GM18858 (cell line): ENCODE results near the gene ILK.

ENCODE experiments used
- ATAC-seq: cut with Tn5 transposase; IDR thresholded peaks from one replicate; pipeline ENCODE4 v1.9.1; 2021; ENCODE audit not compliant: unreplicated experiment

ILK gene

DNA sequence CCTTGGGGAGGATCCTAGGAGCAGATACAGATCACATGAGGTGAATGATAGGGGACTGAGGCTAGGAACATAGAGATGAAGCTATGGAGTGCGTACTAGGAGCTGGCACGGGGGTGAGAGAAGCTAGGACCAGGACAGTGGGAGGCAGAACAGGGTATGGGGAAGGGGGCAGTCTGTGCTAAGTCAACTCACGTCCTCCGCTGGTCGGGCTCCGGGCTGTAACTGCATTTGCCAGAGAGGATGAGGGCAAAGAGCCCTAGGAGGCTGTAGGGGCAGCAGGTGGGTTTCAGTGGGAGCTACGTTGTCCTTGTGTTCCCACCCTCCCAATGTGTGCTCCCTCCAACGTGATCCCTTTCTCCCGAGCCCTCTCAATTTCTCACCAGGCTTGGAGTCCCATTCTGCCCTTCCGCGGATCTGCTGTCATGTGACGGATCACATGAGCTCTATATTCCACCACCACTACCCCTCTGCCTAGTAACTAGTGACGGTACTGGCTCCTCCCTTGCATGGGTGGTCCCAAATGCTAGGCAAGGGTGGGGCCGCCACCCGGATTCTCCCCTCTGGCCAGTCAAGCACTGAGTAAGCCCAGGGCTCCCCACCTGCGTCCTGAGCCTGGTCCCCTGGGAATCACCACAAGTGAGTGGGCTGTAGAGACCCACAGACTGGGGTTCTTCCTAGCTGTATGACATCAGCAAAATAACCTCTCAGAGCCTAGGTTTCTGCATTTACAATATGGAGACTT is 15.6 kb downstream of the ILK start, which contains the start of gene TPP1:
Gene TPP1, minus strand, starts transcription at position 419 of the 742 bp plus-strand sequence. Its CDS starts 22 bp downstream, at position 397.
- ATAC-seq, result peak; percentile 97

DNA sequence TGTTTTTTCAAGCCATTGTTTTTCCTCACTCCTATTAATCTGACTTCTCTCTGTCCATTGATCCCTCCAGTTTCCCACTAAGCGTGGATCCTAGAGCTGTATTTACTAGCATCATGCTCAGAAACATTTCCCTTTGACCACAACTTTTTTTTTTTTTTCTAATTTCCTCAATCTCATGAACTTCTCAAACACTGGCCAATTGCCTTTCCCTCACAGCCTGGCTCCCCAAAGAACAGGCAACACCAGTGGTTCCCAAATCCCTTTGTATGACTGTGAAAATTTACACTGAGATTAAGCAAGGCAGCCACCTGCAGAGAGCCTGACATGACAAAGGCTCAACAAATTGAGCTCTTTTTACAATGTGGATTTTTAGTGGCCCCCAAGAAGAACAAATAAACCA is 17.1 kb downstream of the ILK start:
- no peak for ATAC-seq

DNA sequence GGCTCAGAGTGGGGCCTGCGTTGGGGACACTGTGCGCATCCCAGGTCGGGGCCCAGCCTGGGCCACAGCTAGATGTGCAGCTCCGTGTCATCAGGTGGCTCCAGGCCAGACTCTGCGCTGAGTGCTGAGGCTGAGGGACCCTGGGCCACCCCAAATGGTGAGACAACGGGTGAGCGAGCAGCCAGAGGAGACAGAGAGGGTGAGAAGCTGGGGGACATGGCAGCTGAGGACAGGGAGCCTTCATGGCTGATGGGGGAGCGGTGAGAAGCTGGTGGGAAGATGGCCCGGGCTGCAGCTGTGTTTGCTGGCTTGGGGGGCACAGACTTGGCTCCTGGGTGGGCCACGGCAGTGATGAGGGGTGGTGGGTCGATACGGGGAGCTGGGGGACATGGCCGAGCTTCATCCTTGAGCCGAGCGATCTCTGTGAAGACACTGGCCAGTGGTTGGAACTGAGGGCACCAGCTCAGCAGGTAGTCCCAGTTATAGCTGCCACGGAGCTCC is 18.2 kb downstream of the ILK start:
- no peak for ATAC-seq

DNA sequence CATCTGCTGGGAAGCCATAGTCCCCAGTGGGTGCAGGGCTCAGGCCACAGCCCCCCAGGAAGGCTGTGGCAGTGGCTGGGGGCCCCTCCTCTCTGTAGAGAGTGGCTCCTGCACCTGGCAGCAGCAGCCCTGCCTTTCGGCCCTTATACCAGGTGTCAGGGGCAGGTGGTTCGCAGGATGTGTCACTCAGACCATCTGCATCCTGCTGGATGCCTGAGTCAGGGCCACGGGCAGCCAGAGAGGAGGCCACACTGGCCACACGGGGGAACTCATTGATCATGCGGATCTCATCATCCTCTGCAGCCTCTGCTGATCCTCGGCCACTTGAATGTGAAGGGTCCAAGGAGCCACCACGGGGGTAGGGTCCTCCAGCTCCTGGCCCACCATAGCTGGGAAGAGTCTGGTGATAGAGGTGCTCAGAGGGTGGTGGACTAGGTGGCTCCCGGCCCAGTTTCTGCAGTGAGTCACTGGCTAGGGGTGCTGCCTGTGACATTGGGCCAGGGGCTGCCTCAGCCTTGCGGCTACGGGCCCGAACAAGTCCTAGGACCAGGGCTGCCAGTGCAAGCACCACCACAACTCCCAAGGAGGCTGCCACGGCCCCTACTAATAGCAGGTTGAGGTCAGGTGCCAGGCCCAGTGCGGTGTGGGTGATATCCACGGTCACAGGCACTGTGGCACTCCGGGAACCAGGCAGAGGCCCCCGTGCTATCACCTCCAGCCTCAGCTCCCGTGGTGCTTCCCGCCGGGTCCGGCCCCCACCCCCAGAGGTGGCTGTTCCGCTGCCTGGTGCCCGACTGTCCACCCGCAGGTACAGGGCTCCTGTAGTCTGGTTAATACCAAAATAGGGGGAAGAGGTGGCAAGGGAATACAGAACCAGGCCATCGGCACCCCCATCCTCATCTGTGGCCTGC is 18.9 kb downstream of the ILK start:
- ATAC-seq, result no peak

- ATAC-seq, result no peak
Measured at GRCh38 chr11:6623391-6624363, 20.1 kb downstream of the ILK start.

GRCh38 chr11:6625156-6625831 is 21.7 kb downstream of the ILK start:
- ATAC-seq, result no peak

DNA sequence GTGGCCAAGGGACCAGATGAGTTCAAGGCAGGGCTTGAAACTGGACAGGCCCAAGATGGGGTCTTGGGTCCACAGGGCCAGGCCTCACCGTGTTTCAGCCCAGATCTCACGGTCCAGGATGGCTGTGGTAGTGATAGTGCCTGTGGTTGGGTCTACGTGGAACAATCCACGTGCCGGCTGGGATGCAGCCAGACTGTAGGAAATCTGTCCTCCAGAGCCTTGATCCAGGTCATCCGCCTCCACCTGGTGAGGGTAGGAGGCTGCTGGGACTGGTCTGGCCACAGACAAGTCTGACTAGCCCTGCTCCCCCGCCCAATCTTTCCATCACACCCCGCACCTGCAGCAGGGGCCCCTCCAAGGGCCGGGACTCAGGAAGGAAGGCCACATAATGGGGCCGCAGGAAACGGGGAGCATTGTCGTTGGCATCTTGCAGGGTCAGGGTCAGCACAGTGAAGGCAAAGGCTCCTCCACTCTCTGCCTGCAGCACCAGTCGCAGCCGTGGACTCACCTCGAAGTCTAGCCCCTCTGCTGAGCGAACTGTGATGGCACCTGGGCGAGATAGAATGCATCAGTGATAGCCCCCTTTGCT is 22.4 kb downstream of the ILK start:
- ATAC-seq, result no peak

DNA sequence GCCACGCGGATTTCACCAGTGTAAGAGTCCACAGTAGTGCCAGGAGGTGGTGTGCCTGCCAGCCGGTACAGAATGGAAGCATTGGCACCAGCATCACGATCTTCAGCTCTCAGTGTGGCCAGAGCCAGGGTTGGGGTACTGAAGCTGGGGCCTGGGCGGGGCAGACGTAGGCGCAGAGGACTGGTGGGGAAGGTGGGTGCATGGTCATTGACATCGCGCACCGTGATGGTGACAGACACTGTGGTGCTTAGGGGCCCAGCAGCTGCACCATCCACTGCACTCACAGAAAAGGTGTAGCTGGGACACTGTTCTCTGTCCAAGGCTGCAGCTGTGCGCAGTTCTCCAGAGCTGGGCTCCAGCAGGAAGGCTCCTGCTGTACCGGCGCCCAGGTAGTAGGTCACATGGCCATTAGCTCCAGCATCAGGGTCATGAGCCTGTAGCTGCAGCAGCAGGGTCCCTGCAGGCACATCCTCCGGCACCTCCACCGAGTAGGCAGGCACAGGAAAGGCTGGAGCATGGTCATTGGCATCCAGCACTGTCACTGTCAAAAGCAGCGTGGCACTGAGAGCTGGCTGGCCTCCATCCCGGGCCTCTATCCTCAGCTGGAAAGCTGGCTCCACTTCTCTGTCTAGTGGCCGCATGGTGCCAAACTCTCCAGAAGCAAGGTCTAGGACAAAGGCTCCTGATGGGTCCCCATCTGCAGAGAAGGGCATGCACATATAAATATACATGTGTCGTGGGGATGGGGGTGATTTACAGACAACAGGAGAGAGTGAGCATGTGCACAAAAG is 23.6 kb downstream of the ILK start:
- ATAC-seq, result no peak

- peak; percentile 89 for ATAC-seq
Measured at GRCh38 chr11:6627762-6628241, 24.2 kb downstream of the ILK start.

- ATAC-seq, result no peak
Measured at GRCh38 chr11:6628526-6628925, 25.0 kb downstream of the ILK start.

GRCh38 chr11:6629573-6629891 is 26.0 kb downstream of the ILK start:
- ATAC-seq, result no peak

DNA sequence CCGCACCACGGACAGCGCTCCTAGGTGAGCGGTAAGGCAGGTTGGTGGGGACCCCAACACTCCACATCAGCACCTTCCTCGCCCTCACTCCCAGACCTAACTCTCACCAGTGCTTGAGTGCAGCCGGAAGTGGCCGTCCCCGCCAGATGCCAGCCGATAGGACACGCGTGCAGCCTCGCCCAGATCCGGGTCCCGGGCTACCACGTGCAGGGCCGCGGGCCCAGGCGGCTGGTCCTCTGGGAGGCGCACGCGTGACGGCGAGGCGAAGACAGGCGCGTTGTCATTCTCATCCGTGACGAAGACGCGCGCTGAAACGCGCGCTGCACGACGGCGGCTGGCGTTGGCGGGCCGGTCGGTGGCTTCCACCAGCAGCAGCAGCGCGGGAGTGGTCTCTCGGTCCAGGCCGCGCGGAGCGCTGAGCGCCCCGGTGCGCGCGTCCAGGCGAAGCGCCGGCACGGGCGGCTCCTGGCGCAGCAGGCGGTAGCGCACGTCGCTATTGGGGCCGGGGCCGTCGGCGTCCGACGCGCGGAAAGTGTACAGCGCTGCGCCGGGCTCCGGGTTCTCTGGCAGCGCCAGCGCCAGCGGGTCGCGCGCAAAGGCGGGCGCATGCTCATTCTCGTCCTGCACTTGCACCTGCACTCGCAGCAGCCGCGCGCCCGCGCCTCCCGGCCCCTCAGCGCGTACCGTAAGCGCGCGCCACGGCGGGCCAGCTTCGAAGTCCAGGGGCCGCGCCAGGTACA is 26.5 kb downstream of the ILK start:
- ATAC-seq, result no peak

GRCh38 chr11:6630632-6631291 is 27.2 kb downstream of the ILK start:
- ATAC-seq, result no peak

DNA sequence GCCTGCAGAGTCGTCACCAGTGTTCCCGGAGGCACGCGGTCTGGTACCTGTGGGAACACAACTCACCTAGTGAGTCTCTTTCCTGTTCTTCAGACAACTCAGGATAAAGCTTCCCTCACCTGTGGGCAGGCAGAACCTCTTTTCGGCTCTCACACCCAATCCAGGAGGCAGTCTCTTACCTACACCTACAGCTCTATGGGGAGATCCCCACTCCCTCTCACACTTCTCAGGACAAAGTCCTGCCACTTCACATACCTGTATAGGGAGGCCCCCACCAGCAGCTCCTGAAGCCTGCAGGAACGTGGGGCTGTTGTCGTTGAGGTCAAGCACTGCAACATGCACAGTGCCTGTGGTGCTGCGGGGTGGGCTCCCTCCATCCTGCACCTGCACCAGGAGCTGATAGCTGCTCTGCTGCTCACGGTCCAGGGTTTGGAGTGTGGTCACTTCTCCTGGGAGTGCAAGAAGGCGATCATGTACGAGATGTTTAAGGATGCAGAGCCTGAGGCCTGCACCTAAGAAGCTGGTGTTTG is 27.9 kb downstream of the ILK start:
- ATAC-seq, result no peak

DNA sequence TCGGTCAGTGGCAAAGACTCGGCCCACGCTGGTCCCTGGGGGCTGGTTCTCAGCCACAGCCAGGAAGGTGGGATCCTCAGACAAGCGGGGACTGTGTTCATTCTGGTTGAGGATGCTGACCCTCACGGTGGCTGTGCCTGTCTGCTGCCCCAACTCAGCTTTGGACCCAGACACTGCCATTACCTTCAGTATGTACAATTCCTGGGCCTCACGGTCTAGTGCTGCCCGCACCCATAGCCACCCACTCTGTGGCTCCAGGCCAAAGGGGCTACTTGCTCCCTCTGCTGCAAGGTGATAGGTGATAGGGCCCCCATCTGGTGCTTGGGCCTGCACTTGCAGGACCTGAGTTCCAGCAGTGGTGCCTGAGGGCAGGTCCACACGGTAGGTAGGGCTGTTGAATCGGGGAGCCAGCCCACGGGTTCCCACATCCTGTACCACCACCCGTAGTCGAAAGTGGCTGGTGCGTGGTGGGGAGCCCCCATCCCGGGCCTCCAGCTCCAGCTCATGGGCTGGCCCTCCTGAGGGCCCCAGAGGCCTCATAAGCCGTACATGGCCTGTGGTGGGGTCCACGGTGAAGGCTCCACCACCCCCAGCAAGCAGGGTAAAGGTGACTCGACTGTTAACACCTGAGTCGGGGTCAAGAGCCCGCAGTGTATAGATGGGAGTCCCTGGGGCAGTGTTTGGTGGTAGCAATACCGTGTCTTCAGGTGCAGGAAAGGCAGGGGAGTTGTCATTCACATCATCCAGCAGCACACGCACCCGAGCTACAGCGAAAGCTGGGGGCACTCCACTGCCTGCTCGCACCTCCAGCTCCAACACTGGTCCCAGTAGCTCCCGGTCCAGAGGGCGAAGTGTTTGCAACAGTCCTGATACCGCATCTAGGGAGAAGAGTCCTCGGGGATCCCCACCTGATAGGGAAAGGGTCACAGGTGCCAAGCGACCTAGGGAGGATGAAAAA is 28.8 kb downstream of the ILK start:
- no peak for ATAC-seq
